GM21786 (cell line): ENCODE measurements around the gene ULK4.
"Not testable (repeated sequence)": the region's sequence is repeated elsewhere in the genome, so short reads cannot be mapped to it uniquely, and the experiment has no call there.

ENCODE experiments used
- ATAC-seq: cut with Tn5 transposase; IDR thresholded peaks from one replicate; pipeline ENCODE4 v1.9.1; 2021; ENCODE audit not compliant: unreplicated experiment

ULK4 gene

DNA sequence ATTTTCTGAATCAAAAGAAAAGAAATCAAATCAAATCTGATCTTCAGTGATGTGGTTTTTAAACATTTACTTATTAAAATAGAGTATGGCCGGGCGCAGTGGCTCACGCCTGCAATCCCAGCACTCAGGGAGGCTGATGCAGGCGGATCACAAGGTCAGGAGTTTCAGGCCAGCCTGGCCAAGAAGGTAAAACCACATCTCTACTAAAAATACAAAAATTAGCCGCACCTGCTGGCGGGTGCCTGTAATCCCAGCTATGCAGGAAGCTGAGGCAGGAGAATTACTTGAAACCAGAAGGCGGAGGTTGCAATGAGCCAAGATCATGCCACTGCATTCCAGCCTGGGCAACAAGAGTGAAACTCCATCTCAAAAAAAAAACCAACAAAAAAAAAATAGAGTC is 169.1 kb downstream of the ULK4 start:
- ATAC-seq: no peak

DNA sequence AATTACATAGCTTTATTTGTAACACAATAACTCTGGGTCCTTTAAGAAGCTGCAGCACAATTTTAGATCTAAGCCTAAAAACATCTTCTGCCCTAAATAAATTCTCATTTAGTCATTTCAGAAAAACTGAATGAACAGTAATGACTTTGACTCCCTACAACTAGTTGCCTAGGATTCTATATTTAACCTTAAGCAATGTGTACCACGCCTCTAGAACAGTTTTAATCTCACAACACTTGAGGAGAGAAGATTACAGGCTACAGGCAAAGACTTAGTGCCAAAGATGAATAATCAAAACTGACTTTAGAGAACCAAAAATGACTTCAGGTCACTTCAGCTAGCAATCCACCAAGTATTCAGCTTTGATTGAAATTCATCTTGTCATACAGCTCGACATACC is 192.8 kb downstream of the ULK4 start:
- no peak for ATAC-seq

DNA sequence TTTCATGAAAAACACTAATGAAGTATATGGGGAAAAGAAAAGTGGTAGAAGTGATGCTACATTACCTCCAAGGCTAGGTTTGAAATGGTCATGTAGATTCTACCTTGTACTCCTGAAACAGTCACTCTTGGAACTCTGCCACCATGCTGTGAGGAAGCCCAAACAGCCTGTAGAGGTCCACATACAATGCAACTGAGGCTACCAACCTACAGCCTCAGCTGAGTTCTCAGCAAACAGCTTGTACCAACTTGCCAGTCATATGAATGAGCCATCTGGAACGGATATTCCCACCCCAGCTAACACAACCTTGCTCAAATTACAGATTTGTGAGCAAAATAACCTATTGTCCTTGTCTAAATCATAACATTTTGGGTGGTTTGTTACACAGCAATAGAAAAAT is 193.5 kb downstream of the ULK4 start:
- ATAC-seq: no peak

DNA sequence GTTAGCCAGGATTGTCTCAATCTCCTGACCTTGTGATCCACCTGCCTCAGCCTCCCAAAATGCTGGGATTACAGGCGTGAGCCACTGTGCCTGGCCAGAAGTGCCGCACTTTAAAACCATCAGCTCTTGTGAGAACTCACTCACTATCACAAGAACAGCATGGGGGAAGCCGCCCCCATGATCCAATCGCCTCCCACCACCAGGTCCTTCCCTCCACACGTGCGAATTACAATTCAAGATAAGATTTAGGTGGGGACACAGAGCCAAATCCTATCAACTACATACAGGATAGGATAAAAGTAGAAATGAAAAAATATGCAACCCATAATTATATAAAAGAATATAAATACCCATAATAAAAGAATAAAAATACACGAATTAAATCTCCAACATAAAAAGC is 199.0 kb downstream of the ULK4 start:
- not testable (repeated sequence) for ATAC-seq

DNA sequence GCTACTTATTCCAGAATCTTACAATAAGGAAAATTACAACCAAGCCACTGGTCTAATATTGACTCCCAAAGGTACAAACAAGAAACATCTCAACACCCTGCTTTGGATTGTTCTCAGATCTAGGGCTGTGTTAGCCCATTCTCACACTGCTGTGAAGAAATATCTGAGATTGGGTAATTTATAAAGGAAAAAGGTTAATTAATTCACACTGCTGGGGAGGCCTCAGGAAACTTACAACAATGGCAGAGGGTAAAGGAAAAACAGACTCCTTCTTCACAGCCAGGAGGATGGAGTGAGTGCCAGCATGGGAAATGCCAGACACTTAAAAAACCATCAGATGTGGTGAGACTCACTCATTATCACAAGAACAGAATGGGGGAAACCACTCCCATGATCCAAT is 208.3 kb downstream of the ULK4 start:
- no peak for ATAC-seq

DNA sequence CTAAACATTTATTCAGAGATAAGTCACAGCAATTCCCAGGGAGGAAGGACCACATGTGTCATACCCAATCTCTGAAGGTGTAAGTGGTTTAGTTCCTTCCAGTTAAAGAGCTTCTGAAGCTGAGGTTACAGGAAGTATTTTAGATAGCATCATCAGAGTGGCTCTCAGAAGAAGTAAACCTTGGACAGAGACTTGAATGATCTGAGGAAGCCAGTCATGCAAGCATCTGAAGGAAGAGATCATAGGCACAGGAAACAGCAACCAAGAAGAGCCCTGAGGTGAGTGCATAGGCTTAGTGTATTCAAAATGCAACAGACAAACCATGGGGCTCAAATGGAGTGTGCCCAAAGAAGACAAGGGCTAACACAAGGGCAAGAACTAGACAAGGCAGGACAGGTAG is 210.3 kb downstream of the ULK4 start:
- ATAC-seq: no peak

DNA sequence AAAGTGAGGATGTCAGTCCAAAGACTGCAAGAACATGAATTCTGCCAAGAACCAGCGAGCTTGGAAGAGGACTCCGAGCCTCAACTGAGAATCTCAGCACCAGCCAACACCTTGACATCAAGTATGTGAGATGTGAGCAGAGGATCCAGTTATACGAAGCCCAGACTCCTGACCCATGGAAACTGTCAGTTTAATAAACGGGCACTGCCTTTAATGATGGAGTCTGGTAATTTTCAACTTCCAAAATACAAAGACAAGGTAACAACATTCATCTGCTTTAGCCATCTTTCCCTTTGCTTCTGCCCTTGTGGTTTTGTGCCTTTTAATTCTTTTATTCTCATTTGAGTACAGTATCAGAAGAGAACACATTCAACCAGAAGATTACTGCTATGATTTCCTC is 211.9 kb downstream of the ULK4 start:
- ATAC-seq: no peak

DNA sequence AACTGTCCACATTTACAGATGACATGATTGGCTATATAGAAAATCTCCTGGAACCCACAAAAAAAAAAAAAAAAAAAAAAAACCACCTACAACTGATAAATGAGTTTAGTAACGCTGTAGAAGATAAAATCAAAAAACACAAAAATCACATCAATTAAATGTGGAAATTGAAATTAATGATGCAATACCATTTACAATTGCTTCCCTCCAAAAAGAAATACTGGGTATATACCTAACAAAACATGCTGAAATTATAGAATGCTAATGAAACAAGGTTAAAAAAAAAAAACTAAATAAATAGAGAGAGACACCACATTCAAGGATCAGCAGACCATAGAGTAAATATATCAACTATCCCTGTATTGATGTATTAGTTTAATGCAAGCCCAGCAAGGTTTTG is 215.7 kb downstream of the ULK4 start:
- ATAC-seq: no peak

DNA sequence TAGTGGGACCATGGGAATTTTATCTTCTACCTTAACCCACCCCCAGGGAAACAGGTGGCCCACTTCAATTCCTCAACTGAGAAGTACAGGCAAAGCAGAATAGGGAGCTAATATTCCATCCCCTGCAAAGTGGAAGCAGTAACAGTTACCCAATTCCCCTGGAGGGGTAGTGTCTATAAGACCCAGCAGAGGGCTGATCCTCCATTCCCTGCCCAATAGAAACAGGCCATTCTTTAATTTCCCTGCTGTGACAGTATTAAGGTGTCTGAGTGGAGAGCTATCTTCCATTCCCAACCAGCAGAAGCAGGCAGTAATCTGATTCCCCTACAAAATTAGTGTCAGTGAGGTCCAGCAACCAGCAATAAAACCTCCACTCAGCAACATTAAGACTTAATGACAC is 219.8 kb downstream of the ULK4 start:
- no peak for ATAC-seq

DNA sequence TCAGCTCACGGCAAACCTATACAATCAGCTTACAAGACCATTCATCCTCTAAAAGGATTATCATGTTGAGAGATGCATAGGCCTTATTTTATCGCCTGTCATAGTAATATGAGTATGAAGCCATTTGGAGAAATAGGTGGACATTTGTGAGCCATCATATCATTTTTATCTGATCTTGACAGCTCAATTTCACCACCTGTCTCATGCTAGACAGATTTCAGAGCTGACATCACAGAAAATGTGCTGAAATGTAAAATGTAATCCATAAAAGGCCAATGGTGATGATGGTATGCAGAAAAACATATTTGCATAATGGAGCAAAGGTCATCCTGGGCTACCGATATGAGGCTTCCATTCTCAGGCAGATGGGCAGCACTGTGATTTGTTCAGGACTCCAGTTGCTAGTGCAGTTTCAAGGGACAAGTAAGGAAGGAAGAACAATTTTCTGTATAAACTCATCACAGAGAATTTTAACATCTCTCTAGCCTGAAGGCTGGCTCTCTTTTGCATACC is 221.5 kb downstream of the ULK4 start:
- no peak for ATAC-seq

DNA sequence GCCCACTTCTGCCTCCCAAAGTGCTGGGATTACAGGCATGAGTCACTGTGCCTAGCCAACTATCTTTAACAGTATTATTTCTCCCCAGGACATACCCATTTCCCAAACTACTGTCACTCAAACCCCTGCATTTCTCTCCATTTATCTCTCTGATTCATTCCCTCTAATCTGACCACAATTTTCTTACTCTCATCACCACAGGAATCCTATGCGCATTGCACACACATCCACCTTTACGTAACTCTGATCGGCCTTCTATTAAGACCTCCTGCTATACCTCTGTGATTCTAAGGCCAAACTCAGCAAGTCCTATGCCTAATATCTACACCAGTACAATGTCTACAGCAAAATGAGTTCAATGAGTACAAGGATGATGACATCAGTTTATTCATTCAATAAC is 235.0 kb downstream of the ULK4 start:
- ATAC-seq: no peak

DNA sequence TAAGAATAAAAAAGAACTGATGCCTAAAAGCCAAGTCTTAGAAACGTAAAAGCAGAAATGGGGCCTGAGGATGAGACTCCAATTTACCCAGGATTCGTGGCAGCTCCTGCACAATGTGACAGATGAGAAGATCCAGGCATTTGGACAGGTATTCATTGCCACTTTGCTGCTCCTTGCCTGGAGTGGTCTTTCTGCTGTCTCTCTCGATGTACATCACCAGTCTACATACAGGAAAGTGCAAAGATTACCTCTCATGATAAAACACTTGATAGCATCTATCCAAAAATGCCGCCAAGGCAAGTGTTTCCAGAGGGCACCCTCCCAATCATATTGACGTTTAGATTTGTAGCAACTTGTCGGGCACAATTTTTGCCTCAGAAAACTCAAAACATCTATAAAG is 244.3 kb downstream of the ULK4 start:
- ATAC-seq: no peak

DNA sequence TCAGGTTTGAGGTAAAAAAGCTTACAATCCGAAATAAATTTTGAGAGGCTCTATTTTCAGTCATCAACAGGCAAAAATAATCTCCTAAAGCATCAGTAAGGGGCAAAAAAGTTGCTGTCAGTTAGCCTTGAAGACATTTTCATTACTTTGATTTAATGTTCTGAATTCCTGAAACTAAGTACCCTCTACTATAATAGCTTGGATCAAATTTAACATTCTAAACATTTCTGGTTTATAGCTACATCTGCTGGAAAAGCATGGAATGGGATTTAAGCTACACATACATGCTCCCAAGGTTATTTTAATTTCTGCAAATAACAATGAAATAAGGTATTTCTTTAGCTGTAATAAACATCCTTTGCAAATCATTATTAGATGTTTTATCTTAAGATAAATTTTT is 245.4 kb downstream of the ULK4 start:
- ATAC-seq: no peak

DNA sequence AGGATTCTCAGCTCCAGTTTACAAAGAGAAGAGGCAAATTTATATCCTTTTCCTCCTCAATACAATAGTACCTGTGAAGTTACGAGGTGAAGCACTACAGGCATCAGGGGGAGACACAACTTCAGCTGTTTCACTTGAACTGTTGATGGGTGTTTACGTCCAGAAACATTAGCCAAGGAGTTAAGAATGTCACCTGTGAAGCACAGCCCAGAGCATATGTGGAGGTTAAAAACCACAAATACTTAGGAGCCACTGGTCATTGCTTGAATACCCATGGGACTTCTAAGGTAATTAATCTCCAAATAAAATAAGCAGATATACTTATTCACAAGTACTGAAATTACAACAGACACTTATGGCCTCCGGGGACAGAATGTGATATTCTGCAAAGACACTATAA is 246.5 kb downstream of the ULK4 start:
- ATAC-seq: no peak

DNA sequence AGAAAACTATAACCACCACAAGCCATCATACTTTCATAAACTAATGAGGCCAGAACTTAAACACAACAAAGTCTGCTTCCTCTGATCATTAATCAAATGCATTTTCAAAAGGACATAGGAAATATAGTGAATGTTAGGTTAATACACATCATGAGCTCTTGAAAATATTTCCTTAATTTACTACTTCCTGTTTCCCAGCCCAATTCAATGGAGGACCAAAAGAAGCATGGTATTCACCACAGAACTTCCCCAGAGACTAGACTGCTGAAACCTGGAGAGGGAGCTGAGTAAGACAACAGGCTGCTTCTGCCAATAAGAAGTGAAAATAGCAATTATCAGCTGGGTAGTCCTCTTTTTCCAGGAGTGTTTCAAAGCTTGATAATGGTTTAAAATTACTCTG is 250.3 kb downstream of the ULK4 start:
- ATAC-seq: no peak

DNA sequence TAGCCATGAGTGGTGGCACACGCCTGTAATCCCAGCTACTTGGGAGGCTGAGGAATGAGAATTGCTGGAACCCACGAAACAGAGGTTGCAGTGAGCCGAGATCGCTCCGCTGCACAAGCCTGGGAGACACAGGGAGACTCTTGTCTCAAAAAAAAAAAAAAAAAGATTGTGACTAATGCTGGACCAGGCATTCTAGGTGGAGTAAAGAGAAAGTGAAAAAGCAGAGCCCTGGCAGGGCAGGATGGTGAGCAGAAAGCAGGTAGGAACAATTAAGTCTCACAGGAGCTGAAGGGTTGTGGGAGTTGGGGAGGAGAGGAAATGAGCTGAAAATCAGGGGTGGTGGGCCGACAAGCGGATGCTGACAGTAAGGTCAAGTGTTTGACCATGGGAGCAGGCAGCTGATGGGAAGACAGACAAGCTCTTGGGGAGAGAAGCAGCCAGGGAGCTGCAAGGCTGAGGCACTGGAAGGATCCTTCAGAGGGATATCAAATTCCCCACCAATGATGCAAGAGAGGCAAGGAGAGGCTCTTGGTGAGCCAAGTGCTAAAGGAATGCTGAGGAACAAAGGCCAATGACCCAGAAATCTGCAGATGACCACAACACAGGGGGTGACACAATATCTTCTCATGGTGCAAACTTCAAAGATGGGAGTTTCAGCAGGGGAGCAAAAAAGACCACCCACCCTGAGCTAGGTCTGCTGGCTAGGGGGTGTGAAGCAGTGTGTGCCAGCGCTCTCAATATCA is 251.1 kb downstream of the ULK4 start:
- ATAC-seq: no peak

DNA sequence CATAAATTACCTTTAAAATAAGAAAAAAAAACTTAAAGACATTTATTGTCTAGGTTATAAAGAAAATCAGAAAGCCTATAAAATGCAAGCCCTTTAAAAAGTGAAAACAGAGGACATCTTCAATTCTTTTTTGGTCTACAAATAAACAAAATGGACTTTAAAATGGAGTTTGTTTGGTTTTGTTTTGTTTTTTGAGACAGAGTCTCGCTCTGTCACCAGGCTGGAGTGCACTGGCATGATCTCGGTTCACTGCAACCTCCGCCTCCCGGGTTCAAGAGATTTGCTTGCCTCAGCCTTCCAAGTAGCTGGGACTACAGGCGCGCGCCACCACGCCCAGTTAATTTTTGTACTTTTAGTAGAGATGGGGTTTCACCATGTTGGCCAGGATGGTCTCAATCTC is 252.7 kb downstream of the ULK4 start:
- ATAC-seq: not testable (repeated sequence)

DNA sequence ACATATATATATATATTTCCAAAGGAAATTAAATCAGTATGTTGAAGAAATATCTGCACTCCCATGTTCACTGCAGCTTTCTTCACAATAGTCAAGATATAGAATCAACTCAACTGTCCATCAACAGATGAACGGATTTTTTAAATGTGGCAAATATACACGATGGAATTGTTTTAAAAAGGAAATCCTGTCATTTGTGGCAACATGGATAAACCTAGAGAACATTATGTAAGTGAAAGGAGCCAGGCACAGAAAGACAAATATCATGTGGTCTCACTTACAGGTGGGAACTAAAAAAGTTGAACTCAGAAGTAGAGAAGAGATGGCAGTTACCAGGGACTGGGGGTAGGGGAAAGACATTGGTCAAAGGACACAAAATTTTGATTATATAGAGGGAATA is 253.7 kb downstream of the ULK4 start:
- no peak for ATAC-seq

DNA sequence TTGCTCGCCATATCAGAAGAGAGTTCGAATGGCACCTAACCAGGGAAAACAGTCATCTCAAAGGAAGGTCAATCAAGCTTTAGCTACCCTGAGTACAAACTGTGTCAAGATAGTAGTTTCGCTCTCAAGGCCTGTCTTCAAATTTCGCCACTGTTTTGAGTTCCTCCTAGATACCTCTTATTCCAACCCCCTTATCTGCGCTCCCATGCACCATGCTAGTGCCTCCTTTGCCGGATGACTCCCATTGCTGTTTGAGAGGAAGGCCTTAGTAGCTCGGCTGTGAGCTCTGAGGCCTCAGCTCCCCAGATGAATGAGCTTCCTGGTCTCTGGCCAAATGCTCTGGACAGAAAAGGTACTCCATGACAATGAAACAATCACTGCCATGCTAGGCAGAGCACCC is 256.0 kb downstream of the ULK4 start:
- ATAC-seq: no peak

DNA sequence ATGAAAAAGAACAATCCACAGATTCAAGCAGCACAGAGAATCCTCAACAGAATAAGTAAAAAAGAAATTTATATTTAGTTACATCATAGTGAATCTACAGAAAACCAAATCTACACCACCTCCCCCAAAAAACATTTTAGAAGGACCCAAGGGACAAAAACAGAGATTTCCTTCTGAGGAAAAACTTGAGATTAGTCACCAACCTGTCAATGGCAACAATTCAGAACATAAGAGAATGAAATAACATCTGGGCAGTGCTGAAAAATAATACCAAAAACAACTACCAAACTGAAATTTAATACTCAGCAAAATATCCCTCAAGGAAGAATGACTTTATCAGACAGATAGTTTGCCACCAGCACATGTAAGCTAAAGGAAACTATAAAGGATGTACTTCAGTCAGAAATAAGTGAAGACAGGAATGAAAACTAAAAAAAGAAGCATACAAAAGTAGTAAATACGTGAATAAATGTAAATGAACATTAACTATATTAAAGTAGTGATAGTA is 260.7 kb downstream of the ULK4 start:
- ATAC-seq: no peak

DNA sequence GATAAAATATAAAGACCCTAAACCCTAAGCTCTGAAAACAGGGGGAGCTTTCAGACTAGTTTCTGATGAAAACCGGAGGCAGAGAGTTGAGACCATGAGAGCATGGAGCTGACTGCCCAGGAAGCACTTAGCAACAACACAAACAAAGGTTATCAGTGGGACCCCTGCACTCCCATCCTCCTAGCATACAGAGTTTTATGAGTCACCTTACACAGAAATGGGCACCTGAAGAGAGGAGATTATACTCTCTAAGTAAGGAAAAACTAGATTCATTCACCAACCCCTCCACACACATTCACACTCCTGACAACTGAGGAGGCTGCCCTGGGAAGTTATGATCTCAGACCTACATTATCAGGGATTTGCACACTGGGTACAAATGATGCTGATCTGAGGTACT is 261.7 kb downstream of the ULK4 start:
- no peak for ATAC-seq

DNA sequence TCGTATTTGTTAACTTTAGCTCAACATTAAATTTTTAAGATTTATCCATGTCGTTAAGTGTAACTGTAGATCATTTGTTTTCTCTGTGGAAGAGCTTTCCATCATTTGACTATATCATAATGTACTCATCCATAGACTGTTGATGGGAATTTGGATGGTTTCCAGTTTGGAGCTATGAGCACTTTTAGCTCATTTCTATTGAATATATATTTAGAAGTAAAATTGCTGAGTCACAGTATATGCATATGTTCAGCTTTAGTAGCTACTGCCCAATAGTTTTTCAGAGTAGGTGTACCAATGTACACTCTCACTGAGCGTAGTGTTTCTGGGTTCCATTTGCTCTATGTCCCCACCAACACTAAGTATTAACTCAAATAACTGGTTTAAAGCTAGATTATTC is 263.0 kb downstream of the ULK4 start:
- no peak for ATAC-seq

DNA sequence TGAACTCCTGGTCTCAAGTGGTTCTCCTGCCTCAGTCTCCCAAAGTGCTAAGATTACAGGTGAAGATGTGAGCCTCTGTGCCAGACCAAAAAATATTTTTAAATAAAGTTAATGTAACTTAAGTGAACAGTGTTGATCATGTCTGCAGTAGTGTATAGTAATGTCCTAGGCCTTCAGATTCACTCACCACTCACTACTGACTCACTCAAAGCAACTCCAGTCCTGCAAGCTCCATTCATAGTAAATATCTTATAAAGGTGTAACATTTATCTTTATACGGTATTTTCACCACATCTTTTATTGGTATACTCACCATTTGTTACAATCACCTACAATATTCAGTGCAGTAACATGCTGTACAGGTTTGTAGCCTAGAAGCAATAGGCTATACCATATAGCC is 264.2 kb downstream of the ULK4 start:
- ATAC-seq: no peak
